Measurements from ENCODE around the gene NELL1. TPM values are rescaled to one million over a fixed set of nuclear protein-coding genes. Genes with fewer than 3 reads are reported as not detected.

Gene NELL1
- total RNA-seq, 2 donors from 2014 or later, result 1.8 to 10.3 TPM

DNA sequence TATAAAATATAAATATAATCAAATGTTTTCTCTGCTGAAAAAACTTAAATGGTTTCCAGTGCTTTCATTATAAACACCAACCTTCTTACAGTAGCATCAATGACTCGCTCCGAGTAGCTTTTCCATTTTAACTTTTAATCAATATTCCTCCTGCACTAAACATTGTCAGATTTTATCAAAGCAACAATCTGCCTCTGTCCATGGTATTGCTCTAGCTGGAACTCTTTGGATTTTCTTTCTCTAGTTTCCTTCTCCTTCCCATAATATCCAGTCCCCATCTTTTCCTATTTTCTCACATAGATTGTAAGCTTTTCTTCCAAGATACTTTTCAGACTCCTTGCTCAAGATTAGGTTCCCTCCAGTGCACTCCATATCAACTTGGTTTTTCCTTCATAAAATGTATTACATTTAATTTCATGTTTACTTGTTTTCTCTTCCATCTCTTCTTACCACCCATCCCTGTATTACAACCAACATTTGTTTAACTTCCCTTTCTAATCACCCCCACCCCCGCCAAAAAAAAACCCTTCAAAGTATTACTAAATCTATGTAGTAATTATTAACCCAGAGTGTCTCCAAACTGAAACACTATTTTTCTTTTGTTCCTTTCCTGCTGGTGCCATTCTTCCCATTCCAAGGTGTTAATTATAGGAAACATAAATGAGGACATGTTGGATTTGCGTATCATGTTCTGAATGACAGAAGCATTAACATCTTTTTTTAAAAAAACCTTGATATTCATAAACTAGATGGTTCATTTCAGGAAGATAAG, 716.5 kb downstream of the NELL1 start:
- intact Hi-C loops (cut with DNase I), result no loop called here
- Histone ChIP-seq H3K4me1 (replicated peaks) (no peaks in the 10 kb centered on the region), H3K9me3 (no peaks in the 10 kb centered on the region), H3K27me3 (replicated peaks; ENCODE audit: insufficient read depth) (no peaks in the 10 kb centered on the region), H3K4me3 (no peak overlapping the region), H3K27ac (no peak overlapping the region), H3K36me3 (no peaks in the 10 kb centered on the region)
- TF ChIP-seq CTCF (IDR thresholded peaks at IDR 0.05), result no peak
- no peak for TF ChIP-seq POLR2AphosphoS5 (IDR thresholded peaks at IDR 0.05)
- TF ChIP-seq POLR2A (IDR thresholded peaks at IDR 0.05), result no peak
- whole genome bisulfite sequencing, result 71% methylated on average over 4 of the region's 4 CpGs
- no peak for DNase-seq (ENCODE audit: low spot score)

DNA sequence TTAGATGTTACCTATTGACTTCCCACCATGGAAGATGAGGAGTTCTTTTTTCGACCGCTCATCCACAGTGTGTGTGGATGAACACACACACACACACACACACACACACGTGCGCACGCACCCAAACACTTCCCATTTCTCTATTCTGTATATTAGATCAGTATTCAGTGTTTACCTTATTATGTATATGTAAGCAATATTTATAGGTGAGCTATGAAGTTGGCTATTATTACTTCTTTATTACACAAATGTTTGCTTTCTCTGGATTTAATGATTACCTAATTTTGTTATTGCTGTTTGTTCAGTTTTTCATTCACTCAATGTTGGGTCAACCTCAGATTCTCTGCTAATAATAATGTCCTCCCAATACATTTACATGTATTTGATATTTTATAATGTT, 721.0 kb downstream of the NELL1 start:
- no peak overlapping the region for H3K4me3 ChIP-seq
- intact Hi-C loops (cut with DNase I), result no loop called here
- no peaks in the 10 kb centered on the region for H3K36me3 ChIP-seq
- H3K9me3 ChIP-seq, result no peaks in the 10 kb centered on the region
- DNase-seq (ENCODE audit: low spot score), result no peak
- no peaks in the 10 kb centered on the region for H3K4me1 ChIP-seq (replicated peaks)
- TF ChIP-seq POLR2A (IDR thresholded peaks at IDR 0.05), result no peak
- no peak for TF ChIP-seq POLR2AphosphoS5 (IDR thresholded peaks at IDR 0.05)
- no peak for TF ChIP-seq CTCF (IDR thresholded peaks at IDR 0.05)
- 86% methylated on average over 5 of the region's 5 CpGs for WGBS
- H3K27ac ChIP-seq, result no peak overlapping the region
- no peaks in the 10 kb centered on the region for H3K27me3 ChIP-seq (replicated peaks; ENCODE audit: insufficient read depth)

GRCh38 chr11:21396342-21397008, 727.1 kb downstream of the NELL1 start:
- no peak for TF ChIP-seq POLR2A (IDR thresholded peaks at IDR 0.05)
- TF ChIP-seq POLR2AphosphoS5 (IDR thresholded peaks at IDR 0.05), result no peak
- TF ChIP-seq CTCF (IDR thresholded peaks at IDR 0.05), result no peak
- Histone ChIP-seq H3K9me3 (no peaks in the 10 kb centered on the region), H3K4me1 (replicated peaks) (no peaks in the 10 kb centered on the region), H3K27ac (no peak overlapping the region), H3K36me3 (no peaks in the 10 kb centered on the region), H3K4me3 (no peak overlapping the region), H3K27me3 (replicated peaks; ENCODE audit: insufficient read depth) (no peaks in the 10 kb centered on the region)
- intact Hi-C loops (cut with DNase I), result no loop called here
- WGBS, result 30% methylated on average over 5 of the region's 5 CpGs
- no peak for DNase-seq (ENCODE audit: low spot score)

- Histone ChIP-seq H3K27ac (no peak overlapping the region), H3K9me3 (no peaks in the 10 kb centered on the region), H3K36me3 (no peaks in the 10 kb centered on the region), H3K4me1 (replicated peaks) (no peaks in the 10 kb centered on the region), H3K4me3 (no peak overlapping the region), H3K27me3 (replicated peaks; ENCODE audit: insufficient read depth) (no peaks in the 10 kb centered on the region)
- no peak for DNase-seq (ENCODE audit: low spot score)
- intact Hi-C loops (cut with DNase I), result no loop called here
- WGBS, result 72% methylated on average over 3 of the region's 3 CpGs
- TF ChIP-seq CTCF (IDR thresholded peaks at IDR 0.05) (no peak), POLR2A (IDR thresholded peaks at IDR 0.05) (no peak), POLR2AphosphoS5 (IDR thresholded peaks at IDR 0.05) (no peak)
Measured at GRCh38 chr11:21398195-21398594, 728.8 kb downstream of the NELL1 start.

GRCh38 chr11:21401496-21401895, 732.1 kb downstream of the NELL1 start:
- H3K4me3 ChIP-seq, result no peak overlapping the region

More at GRCh38 chr11:21401496-21401895, 732.1 kb downstream of the NELL1 start:
- DNase-seq (ENCODE audit: low spot score), result no peak
- H3K9me3 ChIP-seq, result no peaks in the 10 kb centered on the region
- H3K4me1 ChIP-seq (replicated peaks), result no peaks in the 10 kb centered on the region
- 68% methylated on average over 1 of the region's 1 CpG for WGBS
- intact Hi-C loops (cut with DNase I), result no loop called here
- TF ChIP-seq POLR2A (IDR thresholded peaks at IDR 0.05) (no peak), CTCF (IDR thresholded peaks at IDR 0.05) (no peak), POLR2AphosphoS5 (IDR thresholded peaks at IDR 0.05) (no peak)
- no peaks in the 10 kb centered on the region for H3K27me3 ChIP-seq (replicated peaks; ENCODE audit: insufficient read depth)
- H3K27ac ChIP-seq, result no peak overlapping the region
- no peaks in the 10 kb centered on the region for H3K36me3 ChIP-seq

All from prostate gland (tissue), 2 donors.